HepG2 (cell line): ENCODE measurements around the gene GNMT. TPM values are rescaled to one million over a fixed set of nuclear protein-coding genes. Genes with fewer than 3 reads are reported as not detected.
A peak's percentile ranks its signal among the peaks of the same experiment; 100 is the strongest.

Experiments
- ARID2 ChIP-seq: sonication (generic); formaldehyde crosslinking; IDR thresholded peaks from 2 replicates; pipeline ENCODE4 v1.8.1; 2022; ENCODE audit warnings: mild to moderate bottlenecking, missing genetic modification reagents, borderline replicate concordance
- BHLHE40 ChIP-seq: IDR thresholded peaks from 2 replicates; pipeline ENCODE4 v1.6.1; 2011; ENCODE audit warnings: low read length, improper control_type of control experiment
- HES4 ChIP-seq: sonication (generic); formaldehyde crosslinking; IDR thresholded peaks from 2 replicates; pipeline ENCODE4 v1.9.0; 2021; ENCODE audit warnings: mild to moderate bottlenecking, missing genetic modification reagents, borderline replicate concordance
- MTF1 ChIP-seq: sonication (generic); formaldehyde crosslinking; IDR thresholded peaks from 2 replicates; pipeline ENCODE4 v1.5.0; 2020; ENCODE audit warnings: missing genetic modification reagents
- REL ChIP-seq: sonication (generic); formaldehyde crosslinking; conservative IDR thresholded peaks from 2 replicates; pipeline ENCODE4 v1.8.0; 2022; ENCODE audit warnings: mild to moderate bottlenecking, missing genetic modification reagents, moderate library complexity
- ZBTB20 ChIP-seq: sonication (generic); formaldehyde crosslinking; IDR thresholded peaks from 2 replicates; pipeline ENCODE4 v1.8.1; 2023; ENCODE audit warnings: missing genetic modification reagents, low read depth, mild to moderate bottlenecking, borderline replicate concordance
- polyA plus RNA-seq, 8 experiments: library from polyadenylated mRNA; depleted of rRNA in 3 of 8; stranded (reverse) in 7 of 8; unstranded in 1 of 8; fragments of >200 nt; fragmentation: Illumina TruSeq in 4 of 8; extraction: Trizol in 4 of 8; gene quantifications; 2 replicates each; pipeline versions ENCODE4 v1.2.1 to v1.2.3, GENCODE V29; 2011 to 2016; ENCODE audit warnings: low read depth in 4 of 8, missing spikeins in 1 of 8, mixed read lengths in 1 of 8; ENCODE audit not compliant: insufficient read depth in 1 of 8
- total RNA-seq, 5 experiments: library from RNA; depleted of rRNA; stranded (reverse); fragments of >200 nt; fragmentation: Illumina TruSeq; extraction: Trizol; gene quantifications; 2 replicates each; pipeline ENCODE4 v1.2.3, GENCODE V29; 2016; ENCODE audit warnings: low read depth in 1 of 5
- TF ChIP-seq, protein P1 (sequence below): sonication (generic); formaldehyde crosslinking; IDR thresholded peaks from 2 replicates; pipeline ENCODE4 v1.4.0; 2020; ENCODE audit warnings: mild to moderate bottlenecking, low read depth, missing genetic modification reagents
- TF ChIP-seq, protein P2 (sequence below): sonication (generic); formaldehyde crosslinking; IDR thresholded peaks from 2 replicates; pipeline ENCODE4 v1.8.1; 2023; ENCODE audit warnings: mild to moderate bottlenecking, moderate library complexity, missing genetic modification reagents
- TF ChIP-seq, protein P3 (sequence below): fragments of 450-650 bp; IDR thresholded peaks from 2 replicates; pipeline ENCODE4 v1.6.1; 2017
- TF ChIP-seq, protein P4 (sequence below): sonication (generic); formaldehyde crosslinking; IDR thresholded peaks from 2 replicates; pipeline ENCODE4 v1.5.0; 2020; ENCODE audit warnings: missing genetic modification reagents
- TF ChIP-seq, protein P5 (sequence below): sonication (generic); formaldehyde crosslinking; IDR thresholded peaks from 2 replicates; pipeline ENCODE4 v1.5.1; 2020; ENCODE audit warnings: mild to moderate bottlenecking, missing genetic modification reagents, borderline replicate concordance
- TF ChIP-seq, protein P6 (sequence below), 2 experiments: fragments of 450-650 bp in 1 of 2; sonication (generic) in 1 of 2; formaldehyde crosslinking in 1 of 2; IDR thresholded peaks; 2 replicates each; pipeline versions ENCODE4 v1.6.1 to v1.8.0; 2016 to 2022; ENCODE audit warnings: antibody characterized with exemption in 1 of 2, mild to moderate bottlenecking in 1 of 2, missing genetic modification reagents in 1 of 2

GNMT gene
- total and polyA plus RNA-seq, 2 of the 13 experiments (the other 11 are each of a cell fraction or from before 2014, with no cell fraction given), result 2.8 to 7.0 TPM

DNA sequence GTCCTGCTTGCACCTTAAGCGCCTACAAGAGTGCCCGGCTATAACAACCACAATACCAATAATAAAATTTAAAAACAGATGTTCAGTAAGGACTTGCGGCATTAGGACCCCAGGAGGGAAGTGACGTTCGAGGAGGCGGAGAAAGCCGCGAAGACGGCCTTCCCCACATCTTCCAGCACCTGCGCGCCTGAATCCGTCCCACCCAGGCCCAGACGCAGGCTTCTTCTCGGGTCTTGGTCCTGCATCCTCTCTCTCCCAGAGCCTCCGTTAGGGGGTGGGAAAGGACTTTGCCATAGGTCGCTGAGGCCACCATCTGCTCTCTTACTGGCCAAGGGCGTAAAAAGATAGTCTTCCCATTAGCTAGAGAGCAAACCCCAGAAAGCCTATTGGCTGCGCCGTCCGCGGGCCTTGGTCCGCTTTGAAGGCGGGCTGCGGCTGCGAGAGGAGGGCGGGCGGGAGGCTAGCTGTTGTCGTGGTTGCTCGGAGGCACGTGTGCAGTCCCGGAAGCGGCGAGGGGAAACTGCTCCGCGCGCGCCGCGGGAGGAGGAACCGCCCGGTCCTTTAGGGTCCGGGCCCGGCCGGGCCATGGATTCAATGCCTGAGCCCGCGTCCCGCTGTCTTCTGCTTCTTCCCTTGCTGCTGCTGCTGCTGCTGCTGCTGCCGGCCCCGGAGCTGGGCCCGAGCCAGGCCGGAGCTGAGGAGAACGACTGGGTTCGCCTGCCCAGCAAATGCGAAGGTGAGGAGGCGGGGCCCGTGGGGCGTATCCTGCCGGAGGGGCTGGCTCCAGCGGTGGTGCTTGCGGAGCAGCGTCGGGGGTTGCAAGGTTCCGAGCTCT lies 31.4 kb upstream of the GNMT start, which contains the start of gene CNPY3 (continued):
- TF ChIP-seq, protein P1, sequence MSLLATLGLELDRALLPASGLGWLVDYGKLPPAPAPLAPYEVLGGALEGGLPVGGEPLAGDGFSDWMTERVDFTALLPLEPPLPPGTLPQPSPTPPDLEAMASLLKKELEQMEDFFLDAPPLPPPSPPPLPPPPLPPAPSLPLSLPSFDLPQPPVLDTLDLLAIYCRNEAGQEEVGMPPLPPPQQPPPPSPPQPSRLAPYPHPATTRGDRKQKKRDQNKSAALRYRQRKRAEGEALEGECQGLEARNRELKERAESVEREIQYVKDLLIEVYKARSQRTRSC, result peak; percentile 93; the same call in 1 of the 2 replicates
- TF ChIP-seq ZBTB20 (CRISPR knock-in tag), result peak; percentile 91; the same call in 1 of the 2 replicates
- peak; percentile 99 for TF ChIP-seq HES4 (CRISPR knock-in tag)
- TF ChIP-seq REL (CRISPR knock-in tag), result peak; percentile 100
- peak; percentile 95 for TF ChIP-seq MTF1
- TF ChIP-seq, protein P2, sequence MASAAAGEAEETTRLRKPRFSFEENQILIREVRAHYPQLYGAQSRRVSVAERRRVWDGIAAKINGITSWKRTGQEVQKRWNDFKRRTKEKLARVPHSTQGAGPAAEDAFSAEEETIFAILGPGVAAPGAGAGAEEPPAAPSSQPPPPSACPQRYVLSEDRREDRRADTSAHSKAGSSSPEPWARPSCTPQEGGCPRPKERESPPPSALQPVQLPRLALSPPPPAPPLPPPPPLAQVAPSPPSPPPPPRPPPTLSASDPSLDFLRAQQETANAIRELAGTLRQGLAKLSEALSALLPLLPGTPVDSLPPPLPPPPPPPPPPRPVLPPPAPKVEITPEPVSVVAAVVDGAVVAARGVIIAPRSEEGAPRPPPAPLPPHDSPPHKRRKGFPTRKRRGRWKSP (CRISPR knock-in tag), result peak; percentile 97
- TF ChIP-seq ARID2 (CRISPR knock-in tag), result peak; percentile 99
- TF ChIP-seq, protein P3, sequence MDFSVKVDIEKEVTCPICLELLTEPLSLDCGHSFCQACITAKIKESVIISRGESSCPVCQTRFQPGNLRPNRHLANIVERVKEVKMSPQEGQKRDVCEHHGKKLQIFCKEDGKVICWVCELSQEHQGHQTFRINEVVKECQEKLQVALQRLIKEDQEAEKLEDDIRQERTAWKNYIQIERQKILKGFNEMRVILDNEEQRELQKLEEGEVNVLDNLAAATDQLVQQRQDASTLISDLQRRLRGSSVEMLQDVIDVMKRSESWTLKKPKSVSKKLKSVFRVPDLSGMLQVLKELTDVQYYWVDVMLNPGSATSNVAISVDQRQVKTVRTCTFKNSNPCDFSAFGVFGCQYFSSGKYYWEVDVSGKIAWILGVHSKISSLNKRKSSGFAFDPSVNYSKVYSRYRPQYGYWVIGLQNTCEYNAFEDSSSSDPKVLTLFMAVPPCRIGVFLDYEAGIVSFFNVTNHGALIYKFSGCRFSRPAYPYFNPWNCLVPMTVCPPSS, result no peak
- TF ChIP-seq BHLHE40, result peak; percentile 93
- TF ChIP-seq, protein P4, sequence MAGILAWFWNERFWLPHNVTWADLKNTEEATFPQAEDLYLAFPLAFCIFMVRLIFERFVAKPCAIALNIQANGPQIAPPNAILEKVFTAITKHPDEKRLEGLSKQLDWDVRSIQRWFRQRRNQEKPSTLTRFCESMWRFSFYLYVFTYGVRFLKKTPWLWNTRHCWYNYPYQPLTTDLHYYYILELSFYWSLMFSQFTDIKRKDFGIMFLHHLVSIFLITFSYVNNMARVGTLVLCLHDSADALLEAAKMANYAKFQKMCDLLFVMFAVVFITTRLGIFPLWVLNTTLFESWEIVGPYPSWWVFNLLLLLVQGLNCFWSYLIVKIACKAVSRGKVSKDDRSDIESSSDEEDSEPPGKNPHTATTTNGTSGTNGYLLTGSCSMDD (CRISPR knock-in tag), result no peak
- TF ChIP-seq, protein P5, sequence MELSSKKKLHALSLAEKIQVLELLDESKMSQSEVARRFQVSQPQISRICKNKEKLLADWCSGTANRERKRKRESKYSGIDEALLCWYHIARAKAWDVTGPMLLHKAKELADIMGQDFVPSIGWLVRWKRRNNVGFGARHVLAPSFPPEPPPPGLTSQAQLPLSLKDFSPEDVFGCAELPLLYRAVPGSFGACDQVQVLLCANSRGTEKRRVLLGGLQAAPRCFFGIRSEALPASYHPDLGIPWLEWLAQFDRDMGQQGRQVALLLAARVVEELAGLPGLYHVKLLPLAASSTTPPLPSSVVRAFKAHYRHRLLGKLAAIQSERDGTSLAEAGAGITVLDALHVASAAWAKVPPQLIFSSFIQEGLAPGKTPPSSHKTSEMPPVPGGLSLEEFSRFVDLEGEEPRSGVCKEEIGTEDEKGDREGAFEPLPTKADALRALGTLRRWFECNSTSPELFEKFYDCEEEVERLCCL, result peak; percentile 94
- TF ChIP-seq, protein P6, sequence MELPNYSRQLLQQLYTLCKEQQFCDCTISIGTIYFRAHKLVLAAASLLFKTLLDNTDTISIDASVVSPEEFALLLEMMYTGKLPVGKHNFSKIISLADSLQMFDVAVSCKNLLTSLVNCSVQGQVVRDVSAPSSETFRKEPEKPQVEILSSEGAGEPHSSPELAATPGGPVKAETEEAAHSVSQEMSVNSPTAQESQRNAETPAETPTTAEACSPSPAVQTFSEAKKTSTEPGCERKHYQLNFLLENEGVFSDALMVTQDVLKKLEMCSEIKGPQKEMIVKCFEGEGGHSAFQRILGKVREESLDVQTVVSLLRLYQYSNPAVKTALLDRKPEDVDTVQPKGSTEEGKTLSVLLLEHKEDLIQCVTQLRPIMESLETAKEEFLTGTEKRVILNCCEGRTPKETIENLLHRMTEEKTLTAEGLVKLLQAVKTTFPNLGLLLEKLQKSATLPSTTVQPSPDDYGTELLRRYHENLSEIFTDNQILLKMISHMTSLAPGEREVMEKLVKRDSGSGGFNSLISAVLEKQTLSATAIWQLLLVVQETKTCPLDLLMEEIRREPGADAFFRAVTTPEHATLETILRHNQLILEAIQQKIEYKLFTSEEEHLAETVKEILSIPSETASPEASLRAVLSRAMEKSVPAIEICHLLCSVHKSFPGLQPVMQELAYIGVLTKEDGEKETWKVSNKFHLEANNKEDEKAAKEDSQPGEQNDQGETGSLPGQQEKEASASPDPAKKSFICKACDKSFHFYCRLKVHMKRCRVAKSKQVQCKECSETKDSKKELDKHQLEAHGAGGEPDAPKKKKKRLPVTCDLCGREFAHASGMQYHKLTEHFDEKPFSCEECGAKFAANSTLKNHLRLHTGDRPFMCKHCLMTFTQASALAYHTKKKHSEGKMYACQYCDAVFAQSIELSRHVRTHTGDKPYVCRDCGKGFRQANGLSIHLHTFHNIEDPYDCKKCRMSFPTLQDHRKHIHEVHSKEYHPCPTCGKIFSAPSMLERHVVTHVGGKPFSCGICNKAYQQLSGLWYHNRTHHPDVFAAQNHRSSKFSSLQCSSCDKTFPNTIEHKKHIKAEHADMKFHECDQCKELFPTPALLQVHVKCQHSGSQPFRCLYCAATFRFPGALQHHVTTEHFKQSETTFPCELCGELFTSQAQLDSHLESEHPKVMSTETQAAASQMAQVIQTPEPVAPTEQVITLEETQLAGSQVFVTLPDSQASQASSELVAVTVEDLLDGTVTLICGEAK (IDR thresholded peaks at IDR 0.05), result 0 out of 2 replicates have a peak, but pooled peaks have one; percentile 39
- TF ChIP-seq, protein P6 (CRISPR knock-in tag; IDR thresholded peaks at IDR 0.05), result peak; percentile 93
